TTC549 (cell line): ENCODE measurements around the gene AP1G1.
"Not testable (repeated sequence)": the region's sequence is repeated elsewhere in the genome, so short reads cannot be mapped to it uniquely, and the experiment has no call there.

ENCODE experiments used
- FAIRE-seq: peaks from 2 replicates; lab custom pipeline; 2012; peaks lifted over from hg19 to GRCh38; lab: Jason Lieb, UNC

The AP1G1 gene

GRCh38 chr16:71807905-71808592 is 585 bp downstream of the AP1G1 start:
- no peak for FAIRE-seq

- no peak for FAIRE-seq
These were observed 5.3 kb downstream of the AP1G1 start for GRCh38 chr16:71803305-71803690.

DNA sequence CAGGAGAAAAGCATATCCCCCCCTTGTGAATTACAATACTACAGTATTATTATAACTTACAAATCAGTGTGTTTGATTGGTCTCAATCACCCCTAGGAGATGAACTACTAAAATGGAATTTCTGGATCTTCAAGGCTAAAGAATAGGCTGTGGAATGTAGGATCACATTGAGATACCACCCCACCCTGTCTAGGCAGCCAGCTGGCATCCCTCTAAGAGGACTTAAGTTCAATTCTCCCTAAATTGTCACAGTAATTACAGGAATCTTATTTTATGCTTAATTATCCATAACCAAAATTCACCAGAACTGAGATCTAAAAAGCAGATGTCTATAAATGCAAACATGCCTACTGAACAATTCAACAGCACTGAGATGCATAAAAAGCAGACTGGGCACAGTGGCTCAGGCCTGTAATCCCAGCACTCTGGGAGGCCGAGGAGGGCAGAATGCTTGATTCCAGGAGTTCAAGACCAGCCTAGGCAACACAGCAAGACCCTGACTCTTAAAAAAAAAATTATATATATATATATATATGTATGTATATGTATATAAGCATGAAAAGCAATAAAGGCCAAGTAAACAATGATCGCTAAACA is 12.0 kb downstream of the AP1G1 start:
- no peak for FAIRE-seq

DNA sequence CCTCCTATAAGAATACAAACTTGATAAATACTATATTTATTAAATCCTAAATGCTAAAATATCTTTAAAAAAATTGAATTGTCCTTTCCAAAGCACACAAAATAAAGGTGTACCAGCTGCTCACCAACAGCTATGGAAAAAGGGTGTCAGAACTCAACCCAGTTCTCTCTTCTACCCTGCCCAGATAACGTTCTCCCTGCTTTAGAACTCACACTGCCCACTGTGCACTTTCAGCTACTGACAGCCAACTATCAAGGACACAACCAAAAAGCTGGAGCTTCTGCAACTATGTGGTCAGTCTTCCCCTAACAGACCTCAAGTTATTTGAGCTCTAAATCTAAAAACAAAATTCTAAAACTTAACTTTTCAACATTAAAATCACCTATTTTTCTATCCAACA is 13.7 kb downstream of the AP1G1 start:
- no peak for FAIRE-seq

GRCh38 chr16:71794018-71794417 is 14.6 kb downstream of the AP1G1 start:
- FAIRE-seq = no peak

DNA sequence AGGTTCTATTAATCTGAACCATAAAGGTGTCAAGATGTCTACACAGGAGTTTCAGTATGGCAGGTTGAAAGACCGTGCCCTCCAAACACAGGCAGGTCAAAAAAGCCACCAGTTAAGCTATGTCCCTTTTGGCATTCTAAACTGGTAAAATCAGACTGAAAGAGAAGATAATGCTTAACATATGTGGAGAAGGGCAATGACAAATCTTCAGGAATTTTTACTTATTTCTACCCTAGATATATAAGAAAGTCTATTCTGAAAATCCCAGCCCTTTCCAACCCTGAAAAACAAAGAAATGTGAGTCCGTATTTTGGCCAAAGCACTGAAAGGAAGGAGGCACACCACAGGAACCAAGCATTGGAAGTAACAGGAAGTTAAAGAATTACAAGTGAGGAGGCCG is 16.5 kb downstream of the AP1G1 start:
- no peak for FAIRE-seq

GRCh38 chr16:71790329-71790728 is 18.3 kb downstream of the AP1G1 start:
- FAIRE-seq = not testable (repeated sequence)

DNA sequence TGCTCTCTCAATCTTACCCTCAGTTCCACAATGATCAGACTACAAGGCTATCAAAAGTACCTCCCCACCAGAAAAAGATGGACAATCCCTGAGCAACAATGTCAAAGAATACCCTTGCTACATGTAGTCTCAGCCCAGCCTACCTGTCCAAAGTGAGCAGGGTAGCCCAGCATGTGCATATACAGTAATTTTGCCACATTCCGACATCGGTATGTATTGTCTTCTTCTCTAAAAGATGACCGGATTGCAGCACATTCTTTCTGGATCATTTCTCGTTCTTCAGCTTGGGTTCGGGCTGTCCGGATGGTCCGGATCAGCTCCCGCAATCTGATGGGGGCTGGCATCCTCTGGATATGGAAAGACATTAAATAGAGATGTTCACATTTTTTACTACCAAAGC is 19.5 kb downstream of the AP1G1 start:
- FAIRE-seq = no peak

DNA sequence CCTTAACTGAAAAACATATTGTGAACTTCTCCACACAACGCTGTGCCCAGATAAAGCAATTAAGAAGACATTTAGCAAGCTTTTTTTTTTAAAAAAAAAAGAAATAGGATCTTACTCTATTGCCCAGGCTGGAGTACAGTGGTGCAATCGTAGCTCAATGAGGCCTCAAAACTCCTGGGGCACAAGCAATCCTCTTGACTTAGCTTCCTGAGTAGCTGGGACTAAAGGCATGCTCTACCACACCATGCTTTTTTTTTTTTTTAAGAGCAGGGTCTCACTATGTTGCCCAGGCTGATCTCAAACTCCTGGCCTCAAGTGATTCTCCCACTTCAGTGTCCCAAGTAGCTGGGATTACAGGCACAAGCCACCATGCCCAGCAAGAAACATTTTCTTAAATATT is 20.1 kb downstream of the AP1G1 start:
- no peak for FAIRE-seq

- FAIRE-seq = not testable (repeated sequence)
These were observed 23.5 kb downstream of the AP1G1 start for GRCh38 chr16:71785143-71785542.

- no peak for FAIRE-seq
These were observed 24.5 kb downstream of the AP1G1 start for GRCh38 chr16:71784093-71784492.

- FAIRE-seq = no peak
These were observed 26.9 kb downstream of the AP1G1 start for GRCh38 chr16:71781741-71782140.

- FAIRE-seq = no peak
These were observed 28.0 kb downstream of the AP1G1 start for GRCh38 chr16:71780521-71781089.

DNA sequence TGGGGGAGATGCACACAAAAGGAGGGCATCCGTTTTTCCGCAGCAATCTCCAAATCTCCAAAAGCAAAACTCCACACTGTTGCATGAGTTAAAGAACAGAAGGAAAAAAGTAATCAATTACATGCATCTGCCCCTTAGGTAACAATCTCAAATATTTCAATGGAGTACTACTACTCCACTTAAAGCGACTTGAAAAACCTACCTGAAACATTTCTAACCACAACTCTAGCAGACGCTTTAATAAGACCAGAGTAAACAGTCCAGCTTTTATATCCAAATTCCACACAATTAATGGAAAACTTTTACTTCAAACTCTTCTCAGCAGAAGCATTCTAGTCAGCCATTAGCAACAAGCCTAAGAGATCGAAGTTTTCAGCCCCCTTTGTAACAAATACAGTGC is 29.9 kb downstream of the AP1G1 start:
- no peak for FAIRE-seq

DNA sequence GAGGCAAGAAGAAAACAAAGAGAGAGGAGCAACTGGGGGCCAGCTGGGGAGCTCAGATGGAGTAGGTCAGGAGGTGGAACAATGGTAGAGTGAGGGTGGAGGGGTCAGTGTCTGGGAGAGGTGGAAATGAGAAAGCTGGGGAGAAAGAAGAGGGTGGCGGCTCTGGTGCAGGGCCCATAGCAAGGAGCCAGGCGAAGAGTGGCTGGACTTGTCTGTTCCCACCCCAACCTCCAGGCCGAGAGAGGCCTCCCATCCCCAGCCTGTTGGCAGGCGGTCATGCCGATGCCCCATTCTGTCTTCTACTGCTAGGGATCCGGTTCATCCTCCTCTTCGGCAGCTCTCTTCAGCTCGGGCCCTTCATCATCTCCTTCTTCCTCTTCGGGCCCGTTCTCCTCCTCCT is 31.3 kb downstream of the AP1G1 start:
- no peak for FAIRE-seq

DNA sequence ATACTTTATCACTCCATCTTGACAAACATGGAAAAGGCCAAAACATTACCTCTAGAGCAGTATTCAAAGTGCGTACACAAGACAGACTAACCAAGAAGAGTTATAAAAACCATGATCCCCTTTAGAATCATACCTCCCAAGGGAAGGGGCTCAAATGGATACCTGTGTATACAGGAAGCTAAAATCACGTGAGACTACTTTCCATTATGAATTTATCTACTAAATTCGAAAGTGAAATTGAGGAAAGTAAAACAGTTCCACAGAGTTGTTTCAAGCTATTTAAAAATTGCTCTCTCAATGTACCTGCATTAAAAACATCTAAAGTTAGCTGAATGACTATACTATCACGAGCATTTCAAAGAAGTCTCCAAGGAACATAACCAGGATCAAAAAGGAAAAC is 32.7 kb downstream of the AP1G1 start:
- FAIRE-seq = no peak

- no peak for FAIRE-seq
These were observed 37.1 kb downstream of the AP1G1 start for GRCh38 chr16:71771571-71771970.

DNA sequence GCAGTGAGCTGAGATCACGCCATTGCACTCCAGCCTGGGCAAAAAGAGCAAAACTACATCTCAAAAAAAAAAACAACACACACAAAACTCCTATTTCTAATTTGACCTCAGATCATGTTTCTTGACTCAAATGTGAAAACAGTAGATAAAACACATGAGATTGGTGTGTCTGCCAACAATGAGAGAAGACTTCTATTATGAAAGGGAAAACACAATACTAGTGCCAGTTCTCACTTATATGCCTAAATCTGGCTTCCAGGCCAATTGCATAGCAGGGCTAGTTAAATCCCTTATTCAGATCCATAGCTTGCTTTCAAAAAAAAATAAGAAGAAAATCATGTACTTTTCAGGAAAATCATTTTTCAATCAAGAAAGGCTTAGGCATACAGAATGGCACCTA is 39.4 kb downstream of the AP1G1 start:
- FAIRE-seq = no peak

DNA sequence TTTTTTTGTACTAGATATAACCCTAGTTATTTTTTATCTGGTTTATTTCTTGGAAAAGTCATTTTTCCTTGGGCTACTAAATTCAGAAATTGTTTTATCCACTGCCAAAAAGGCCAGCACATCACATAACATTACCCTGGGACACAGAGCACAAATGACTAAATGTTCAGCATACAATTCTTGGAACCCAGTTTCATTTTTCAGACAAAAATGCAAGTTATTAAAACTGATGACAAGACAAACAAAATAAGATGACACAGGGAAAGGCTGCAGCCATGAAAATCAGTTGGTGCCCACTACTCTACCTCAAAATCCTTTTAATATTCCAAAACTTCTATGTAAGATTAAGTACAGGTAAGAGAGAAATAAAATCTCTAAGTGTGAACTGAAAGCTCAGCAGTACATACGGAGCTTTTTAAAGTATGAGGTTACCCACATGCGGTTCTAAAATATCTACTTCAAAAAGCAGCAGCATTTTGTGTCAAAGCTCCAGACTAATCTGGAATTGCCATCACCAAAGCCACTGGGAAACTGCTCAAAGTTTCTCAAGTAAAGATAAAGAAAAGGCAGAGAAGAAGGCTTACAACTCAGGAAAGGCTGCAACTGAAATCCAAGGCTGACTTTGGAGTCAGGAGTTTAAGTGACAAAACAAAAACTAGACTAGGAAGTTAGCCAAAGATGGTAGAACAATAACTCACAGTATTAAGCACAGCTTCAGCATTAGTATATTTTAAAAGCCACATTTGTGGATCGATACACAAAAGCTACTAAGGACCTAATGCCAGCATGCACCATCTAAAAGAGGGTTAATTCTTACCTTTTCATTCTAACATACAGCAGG is 41.4 kb downstream of the AP1G1 start:
- FAIRE-seq = no peak

- no peak for FAIRE-seq
These were observed 46.4 kb downstream of the AP1G1 start for GRCh38 chr16:71762186-71762585.

GRCh38 chr16:71761097-71761496 is 47.5 kb downstream of the AP1G1 start:
- no peak for FAIRE-seq

GRCh38 chr16:71758293-71758760 is 50.3 kb downstream of the AP1G1 start:
- no peak for FAIRE-seq

DNA sequence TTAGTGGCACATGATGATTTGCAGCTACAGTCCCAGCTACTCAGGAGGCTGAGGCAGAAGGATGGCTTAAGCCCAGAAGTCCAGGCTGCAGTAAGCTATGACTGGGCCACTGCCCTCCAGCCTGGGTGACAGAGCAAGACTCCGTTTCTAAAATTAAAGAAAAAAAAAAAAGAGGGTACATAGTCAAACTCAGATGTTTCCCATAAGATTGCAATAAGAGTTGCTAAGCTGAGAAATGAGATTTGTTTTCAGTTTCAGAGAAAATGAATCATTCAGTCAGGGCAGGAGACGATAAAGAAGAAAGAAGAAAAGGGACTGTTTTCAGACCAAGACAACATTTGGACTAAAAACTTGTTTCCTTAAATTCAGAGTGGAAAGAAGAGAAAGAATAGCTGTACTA is 54.0 kb downstream of the AP1G1 start:
- no peak for FAIRE-seq
